Astrocyte of the hippocampus (primary cell): ENCODE measurements around the gene BTBD9.
A peak's percentile ranks its signal among the peaks of the same experiment; 100 is the strongest.

Source experiments
- DNase-seq: peaks from one replicate; pipeline ENCODE4 v3.0.0; 2011; ENCODE audit warnings: low read depth, low spot score

BTBD9 gene

DNA sequence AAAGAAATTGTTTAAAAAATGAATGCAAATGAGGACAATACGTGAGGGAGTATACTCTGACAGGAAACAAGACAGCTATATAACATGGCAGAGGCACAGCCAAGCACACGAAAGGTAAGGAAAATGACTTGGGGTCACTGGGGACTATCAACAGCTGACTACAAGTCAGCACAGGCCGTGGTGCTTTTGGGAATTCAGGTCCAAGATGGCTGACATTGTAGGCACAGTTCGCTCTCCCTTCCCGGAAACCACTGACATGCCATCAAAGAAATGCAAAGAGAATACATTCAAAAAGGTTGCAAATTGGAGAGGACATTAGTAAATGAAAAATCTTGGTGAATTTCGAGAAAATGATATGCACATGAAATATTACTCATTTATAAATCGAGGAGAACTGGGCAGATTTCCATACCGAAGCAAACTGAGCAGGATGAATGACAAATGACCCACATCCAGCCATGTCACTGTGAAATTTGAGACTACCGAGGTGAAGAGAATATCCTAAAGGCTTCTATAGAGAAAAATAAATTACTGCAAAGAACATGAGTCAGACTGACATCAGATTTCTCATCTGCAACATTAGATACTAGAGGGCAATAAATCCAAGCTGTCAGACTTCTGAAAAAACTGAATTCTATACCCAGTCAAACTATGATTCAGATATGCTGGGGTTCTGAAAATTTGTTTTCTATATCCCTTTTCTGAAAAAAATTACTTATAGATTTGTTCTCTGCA is 391.1 kb downstream of the BTBD9 start:
- no peak for DNase-seq

DNA sequence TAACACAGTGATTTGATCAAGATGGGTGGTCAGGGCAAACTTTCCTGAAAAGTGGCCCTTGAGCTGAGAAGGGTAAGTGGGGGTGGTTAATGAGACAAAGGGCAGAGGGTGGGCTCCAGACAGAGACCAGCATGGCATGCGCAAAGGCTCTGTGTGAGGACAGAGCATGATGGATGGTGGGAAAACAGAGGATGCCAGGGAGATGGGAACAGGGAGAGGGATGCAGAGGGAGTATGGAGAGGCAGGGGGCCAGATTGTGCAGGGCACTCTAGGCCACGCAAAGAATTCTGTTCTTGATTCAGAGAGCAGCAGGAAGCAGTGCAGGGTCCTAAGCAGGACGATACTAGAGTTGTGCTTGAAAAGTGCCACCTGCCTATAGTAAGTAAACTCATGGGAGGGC is 394.4 kb downstream of the BTBD9 start:
- DNase-seq, result no peak

DNA sequence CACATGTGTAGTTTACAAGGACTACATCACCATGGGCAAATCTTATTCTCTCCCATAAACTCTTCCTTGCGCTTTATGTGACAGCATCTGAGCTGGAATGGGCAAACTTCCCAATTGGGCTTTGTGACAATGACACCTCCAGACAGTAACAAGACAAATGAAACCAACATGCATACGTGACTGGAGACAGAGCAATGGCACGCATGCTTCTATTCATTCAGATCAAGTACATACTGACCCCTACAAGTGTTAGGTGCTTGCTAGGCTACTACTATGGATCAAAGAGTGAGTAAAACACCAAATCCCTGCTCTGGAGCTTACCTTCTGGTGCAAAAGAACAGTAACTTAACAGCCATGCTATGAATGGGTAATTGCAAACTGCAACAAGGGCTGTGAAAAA is 394.9 kb downstream of the BTBD9 start:
- DNase-seq, result no peak

DNA sequence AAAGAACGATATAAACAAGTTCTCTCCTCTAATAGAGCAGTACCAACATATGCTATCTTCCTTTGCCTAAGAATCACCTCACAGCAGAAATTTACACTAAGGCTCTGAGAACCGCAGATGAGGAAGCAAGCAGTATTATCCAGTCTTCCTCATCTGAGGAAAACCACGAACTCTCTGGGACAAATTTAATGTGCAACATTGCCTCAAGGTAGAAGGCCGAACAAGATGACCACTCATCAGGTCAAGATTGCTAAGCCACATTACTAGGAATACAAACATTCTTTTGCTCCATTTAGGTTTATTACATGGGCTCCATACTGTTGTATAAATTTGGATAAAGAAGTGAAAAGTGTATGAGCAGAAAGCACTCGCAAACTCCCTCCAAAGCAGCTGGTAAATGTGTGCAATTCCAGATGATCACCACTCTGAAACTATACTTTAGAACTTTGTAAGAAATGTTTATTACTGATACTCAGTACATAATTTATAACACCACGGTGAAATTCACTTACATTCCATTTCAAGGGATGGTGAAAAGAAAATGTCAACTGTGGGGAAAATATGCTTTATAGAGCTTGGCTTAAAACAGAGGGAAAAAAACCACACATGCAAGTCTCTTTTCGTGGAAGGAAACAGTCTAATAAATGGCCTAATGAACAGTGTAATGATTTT is 398.4 kb downstream of the BTBD9 start:
- no peak for DNase-seq

DNA sequence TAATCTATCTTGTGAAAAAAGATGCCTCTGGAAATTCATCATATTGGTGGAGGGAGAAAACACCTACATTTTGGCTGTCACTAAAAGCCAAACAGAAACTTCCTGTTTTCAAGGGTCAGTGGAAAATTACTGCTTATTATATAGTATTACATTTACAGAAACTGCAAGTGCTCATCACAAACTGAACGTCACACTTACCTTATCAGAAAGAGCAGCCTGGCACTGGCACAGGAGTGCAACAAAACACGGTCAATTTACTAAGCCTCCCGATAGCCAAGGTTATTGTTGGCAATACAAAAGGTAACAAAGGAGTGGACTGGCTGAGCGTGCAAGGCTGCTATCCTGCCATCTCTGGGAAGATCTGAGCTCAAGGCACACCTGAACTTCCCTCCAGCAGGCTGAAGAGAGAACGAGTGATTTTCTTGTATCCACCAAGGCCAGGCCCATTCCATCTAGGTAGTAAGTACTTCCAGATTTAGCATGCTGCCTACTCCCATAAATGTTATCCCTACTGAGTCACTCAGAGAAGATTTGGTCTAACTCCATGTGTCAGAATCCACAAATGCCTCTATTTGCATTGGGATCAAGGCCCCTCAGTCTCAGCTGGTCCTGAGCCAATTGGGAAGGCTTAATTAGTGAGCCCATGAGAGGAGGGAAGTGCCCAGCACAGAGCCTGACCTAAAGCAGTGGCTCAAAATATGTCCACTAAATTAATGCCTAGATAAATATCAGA is 399.8 kb downstream of the BTBD9 start:
- peak; percentile 45 for DNase-seq

DNA sequence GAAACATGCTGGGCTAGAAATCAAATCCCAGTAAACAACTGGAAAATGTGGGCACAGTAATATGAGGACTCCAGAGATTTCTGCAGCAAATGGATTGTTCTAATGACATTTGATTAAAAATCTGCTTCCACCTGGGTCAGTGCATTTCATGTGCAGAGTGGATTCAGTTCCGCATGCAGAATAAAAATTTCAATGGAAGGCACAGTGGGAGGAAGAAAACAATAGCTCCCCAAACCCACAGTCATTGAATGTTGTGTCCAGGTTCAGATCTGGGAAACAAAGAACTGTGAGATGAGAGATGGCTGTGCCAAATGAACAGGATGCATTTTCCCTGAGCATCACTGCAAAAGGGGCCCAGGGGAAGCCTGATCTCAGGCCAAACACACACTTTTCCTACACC is 403.1 kb downstream of the BTBD9 start:
- no peak for DNase-seq

DNA sequence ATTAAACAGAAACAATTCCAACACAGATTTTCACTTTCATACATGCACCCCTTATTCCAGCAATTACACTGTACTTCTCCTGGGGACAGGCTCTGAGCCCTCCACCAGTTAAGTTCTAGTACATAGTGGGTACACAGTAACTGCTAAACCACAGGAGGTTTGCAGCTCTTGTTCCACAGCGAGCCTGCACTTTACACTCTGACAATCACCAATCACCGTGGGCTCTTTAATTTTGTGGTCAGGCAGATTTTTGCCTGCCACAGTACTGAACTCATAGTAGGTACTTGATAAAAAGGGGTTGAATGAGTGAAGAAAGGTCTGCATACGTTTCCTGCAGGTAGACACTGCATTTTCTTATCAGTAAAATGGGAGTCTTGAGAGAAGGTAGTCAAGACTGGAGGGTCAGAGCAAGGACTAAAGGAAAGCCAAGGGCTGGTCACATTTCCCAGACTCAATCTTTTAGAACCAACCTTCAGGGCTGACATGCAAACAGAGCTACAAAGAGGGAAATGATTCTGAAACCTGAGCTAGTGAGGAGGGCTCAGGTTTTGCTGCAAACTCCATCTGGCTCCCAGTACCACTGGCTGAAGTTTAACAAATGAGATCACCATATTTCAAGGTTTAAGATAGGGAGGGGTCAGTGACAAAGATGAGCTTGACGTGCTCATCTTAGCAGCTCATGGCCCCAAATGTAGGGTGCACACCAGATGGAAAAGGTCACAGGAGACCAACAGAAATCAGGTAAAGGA is 404.6 kb downstream of the BTBD9 start:
- DNase-seq, result no peak

DNA sequence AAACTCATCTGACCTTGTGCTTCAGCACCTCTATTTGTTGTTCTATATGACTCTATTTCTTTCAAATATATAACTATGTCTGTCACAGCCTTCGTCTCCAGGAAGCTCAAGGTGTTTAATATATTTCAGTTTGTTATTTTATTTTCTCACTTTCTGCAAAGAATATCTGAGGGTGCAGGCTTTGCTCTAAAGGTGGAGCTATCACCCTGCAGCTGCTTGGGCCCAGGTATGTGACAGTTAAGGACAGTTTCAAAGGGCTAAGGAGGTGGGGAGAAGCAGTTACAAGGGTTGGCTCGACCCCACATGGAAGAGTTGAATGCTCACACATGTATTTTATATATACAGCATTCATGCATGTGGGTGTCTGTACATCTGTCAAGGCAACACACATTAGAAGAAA is 405.6 kb downstream of the BTBD9 start:
- DNase-seq, result no peak

DNA sequence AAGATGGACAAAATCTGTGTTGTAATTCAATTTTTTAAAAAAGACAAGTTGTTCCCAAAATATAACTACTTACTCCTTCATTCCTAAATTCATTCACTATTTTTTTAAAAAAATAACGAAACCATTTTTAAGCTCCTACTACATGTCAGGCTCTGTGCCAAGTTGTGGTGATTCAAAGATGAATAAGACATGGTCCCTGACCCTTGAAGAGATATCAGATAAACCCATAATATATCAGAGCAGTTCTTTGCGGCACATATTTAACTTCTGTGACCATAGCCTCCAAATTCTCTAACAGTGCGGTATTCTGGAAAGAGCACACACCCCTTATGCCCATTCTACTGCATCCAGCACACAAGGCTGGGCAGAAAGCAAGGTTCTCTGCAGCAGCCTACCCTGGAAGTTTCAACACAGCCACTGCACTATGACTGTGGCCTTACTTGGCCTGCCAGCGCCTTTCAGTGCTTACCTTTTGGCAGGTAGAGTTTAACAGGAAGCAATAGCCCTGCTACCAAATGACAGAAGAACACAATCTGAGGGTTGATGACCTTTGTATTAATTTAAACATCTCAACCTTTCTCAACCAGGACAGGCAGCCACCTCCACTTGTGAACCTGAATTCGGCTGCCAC is 406.5 kb downstream of the BTBD9 start:
- no peak for DNase-seq

DNA sequence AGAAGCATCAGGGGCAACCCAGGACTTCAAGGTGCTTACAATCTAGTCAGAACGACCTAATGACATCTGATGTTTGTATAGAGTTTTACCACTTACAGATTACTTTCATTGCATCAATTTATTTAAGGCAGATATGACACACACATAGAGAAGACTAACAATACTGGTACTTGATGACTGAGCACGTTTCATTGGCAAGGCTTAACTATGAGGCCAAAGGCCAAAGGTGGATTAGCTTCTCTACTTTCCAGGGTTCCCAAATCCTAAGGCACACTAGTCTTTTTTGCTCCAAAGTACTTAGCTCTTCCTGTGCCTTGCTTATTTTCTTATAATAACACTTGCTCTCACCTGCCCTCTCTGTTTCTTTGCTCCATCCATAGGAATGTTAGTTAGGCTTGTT is 414.0 kb downstream of the BTBD9 start:
- no peak for DNase-seq

DNA sequence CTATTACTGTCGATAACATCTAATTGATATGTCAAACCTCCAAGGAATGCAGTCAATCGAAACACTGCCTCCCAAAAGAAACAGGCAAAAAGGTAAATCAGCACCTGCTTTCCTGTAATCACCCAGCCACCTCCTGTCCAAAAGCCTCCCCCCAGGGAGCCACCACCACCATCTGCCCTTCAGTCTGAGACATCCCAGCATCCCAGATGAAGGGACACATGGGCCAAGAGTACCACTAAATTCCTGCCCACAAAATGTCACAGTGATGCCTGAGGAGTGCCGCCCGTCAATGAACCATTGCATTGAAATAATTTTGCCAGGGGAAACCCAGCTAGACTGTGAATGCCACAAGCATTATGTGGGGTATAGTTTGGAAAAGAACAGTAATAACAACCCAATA is 418.5 kb downstream of the BTBD9 start:
- DNase-seq, result no peak

DNA sequence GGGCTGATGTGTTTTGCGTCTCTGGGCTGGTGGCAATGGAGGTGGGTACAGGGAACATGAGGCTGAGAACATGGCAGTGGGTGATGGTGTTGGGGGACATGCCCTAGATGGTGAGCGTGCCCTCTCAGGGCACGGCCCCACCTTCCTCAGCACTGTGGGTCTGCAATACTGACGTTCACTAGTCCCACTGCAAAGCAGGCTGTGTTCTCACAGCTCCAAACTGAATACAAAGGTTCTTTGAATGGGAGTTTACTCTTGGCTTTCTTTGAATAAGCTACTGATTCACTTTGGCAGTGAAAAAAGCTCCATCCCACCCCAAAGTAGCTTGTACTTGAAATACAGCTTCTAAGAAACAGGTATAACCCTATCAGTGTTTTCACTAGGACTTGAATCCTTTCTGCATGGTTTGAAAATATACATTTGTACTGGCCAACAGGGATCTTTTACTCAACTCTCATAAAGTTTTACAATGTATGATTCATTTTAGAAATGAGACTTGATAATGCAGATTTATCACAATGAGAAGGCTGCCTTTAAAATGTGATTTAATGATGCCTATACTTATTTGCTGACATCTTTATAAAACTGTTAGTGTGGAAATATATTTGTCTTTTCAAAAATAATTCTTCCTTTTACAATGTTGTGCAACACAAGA is 419.5 kb downstream of the BTBD9 start:
- DNase-seq, result no peak

DNA sequence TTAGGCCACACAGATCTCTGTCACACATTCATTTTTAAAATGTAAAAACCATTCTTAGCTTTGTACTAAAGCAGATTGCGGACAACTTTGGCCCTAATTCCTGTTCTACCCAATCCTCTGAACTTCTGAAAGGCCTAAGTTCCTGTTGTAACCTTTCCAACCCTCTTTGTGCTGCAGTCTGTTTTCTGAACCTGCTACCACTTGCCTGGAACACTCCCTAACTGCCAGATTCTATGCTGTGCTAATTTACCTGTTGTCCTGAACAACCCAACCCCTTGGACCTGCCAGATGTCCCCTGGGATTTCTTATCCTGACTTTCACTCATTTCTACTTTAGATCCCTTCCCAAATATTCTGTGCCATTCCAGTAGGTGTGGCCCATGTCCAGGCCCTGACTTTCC is 421.5 kb downstream of the BTBD9 start:
- no peak for DNase-seq

DNA sequence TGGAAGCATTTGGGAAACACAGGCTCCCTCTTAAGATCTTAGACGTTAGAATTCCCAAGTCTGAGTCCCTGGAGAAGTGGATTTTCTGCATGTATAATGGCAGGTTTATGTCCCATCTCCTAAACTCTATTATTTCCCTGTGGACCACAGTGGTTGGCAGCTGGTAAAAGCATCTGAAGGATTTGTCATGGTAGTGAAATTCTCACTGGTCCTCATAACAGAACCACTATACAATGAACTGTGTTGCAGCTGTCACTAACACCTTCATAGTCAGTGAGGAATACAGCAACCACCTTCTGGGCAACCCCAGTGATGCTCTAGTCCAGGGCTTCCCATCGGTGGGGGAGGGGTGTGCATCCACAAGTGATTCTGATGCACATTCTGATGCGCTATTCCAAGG is 423.3 kb downstream of the BTBD9 start:
- DNase-seq, result no peak

DNA sequence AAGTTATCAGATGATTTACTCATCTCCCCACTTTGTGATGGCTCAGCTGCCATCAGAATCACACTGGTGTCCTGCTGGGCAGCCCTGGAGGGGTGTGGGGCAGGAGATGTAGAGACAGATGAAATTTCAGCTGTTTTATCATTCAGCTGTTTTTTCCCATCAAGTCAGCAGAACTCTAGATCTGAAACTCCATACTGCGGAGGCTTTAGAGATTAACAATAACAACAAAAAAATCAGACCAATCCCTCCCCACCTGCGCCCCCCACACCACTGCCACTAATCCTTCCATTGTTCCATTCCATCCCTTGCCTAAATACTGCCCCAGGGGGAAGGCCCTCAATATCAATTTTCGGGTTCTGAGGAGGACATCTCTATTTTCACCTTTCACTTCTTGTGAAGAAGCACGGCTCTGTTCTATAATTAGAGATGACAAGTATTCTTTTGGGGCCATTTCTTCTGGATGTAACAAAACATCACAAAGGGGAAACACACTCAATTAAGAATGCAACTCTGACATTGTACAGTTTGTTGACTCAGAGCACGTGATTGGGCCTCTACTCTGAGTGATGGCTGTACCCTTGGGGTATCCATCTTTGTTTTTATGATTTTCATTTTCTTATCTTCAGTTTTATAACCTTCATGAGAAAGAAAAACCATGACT is 423.9 kb downstream of the BTBD9 start:
- DNase-seq, result no peak

DNA sequence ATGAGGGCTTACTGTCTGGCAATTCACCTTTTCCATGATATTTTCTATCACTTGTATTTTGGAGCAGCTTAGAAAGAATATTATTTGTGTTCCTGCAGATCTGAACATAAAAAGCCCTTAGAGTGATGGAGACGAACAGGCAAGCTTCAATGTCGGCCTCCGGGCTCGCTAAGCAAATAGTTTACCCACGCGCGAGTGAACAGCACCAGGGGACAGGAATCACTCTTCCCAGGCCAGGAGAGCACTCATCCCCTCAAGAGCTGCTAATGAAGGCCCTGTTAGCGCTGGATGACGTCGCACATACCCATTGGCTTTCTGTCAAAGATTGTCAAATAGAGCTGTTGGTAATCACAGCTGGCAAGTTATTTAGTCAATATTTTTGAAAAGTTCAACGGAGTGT is 424.5 kb downstream of the BTBD9 start:
- DNase-seq, result no peak

DNA sequence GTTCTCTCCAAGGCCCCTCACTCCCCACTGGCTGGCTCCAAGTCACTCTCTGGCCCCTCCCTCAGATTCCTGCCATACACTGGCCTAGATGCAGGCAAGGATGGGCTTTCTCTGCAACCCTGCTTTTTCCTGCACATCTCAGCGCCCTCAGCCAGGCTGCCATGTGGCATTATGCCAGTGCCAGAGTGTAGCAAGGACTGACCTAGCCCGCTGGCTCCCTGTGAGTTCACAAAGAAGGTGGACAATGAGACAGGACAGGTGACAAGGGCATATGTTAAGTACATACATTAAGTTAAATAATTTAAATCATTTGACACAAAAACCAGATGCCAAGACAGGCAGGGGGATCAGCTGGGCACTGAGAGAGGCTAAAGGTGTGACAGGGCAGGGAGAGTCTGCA is 425.6 kb downstream of the BTBD9 start:
- DNase-seq, result no peak

DNA sequence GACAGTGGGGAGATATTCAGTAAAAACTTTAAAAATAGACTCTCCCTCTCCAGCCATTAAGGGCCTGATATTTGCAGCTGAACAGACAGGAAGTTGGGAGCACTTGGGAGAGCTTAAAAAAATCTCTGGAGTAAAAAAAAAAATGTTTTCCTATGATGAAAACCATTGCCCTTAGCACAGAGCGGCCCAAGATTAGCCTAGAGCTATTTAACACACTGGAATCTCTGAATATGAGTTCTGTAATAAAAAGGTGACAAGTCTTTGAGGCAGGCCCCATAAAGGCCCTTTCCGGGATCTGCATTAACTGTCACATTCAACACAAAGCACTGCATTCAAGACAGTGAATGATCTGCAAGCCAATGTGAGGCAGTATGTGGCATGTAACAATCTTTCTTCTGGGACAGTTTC is 426.5 kb downstream of the BTBD9 start:
- no peak for DNase-seq

DNA sequence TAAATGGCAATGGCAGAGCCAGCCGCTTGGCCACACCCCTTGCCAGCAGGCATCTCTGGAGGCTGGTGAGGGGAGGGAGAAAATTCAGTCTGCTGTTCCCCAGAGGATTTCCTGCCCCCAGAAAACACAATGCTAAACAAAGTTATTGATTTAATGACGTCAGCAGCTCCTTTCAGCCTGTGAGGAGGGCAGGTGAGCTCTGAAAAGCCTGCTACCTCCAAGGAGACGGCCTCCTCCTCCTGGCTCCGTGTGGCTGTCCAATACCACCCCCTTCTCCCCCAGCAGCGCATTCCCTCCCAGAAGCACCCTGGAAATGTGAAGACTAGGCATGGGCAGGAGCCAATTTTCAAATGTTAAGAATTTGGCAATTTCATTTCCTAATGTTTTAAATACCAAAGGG is 427.1 kb downstream of the BTBD9 start:
- DNase-seq, result peak; percentile 67

DNA sequence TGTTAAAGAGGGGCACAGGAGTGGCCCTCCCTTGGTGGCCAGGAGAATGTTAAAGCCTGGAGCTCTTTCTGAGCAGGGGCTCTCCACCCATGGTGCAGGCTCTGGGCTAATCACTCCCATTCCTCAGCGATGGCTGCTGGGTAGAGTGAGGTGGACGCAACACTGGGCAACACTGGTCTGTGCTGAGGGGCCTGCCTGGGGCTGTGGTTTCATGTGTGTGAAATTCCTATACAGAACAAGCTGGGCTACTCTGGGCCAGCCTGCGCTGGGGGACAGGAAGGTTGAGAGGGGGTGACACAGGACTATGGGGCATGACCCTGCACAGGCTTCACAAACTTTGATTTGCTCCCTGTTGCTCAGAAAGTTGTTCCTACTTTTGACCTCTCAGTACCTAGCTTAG is 427.6 kb downstream of the BTBD9 start:
- DNase-seq, result no peak
